ENCODE data around the gene CLEC14A.

Gene CLEC14A

GRCh38 chr14:38248321-38249028 is 7.4 kb downstream of the CLEC14A start:
- DNase-seq (ENCODE audit: low read depth in 3 of 3) = no peak

GRCh38 chr14:38243696-38244240 is 12.1 kb downstream of the CLEC14A start:
- DNase-seq (ENCODE audit: low read depth in 3 of 3) = no peak

DNA sequence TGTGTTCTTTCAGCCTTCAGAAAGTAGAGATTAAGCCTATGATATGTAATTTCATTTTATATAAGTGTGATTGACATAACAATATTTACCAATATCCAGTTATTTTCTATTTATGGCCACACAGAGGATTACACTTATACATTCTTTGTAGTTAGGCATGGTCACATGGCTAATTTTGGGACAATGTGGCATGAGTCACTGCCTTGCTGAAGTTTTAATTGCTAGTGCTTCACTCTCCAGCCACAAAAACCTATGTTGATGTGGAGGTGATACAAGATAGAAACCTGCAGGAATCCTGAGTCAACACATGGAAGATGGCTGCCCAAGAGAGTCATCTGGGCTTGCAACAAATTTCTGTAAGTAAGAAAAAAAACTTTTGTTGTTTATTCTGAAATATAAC is 17.0 kb downstream of the CLEC14A start:
- DNase-seq (ENCODE audit: low read depth in 3 of 3) = no peak

- DNase-seq (ENCODE audit: low read depth in 3 of 3) = no peak
Observed at GRCh38 chr14:38238332-38238731, 17.6 kb downstream of the CLEC14A start.

DNA sequence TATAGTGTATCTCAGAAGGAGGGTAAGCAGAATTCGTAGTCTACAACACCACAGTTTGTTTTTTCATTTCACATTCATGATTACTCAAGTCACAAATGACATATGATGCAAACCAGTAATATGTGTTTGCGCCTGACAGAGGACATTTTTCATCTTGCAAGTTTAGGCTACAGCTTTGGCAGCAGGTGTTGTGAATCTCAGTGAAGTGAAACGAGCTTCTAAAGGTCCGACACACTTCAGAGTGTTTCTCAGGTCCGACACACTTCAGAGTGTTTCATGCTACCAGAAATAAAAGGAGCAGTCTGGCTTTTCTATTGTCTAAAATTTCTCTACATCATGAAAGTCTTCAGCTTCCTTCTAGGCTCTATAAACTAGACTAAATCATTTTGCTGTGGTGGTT is 22.7 kb downstream of the CLEC14A start:
- DNase-seq (ENCODE audit: low read depth in 3 of 3) = no peak

- no peak for DNase-seq (ENCODE audit: low read depth in 3 of 3)
Observed at GRCh38 chr14:38226366-38226765, 29.5 kb downstream of the CLEC14A start.

- no peak for DNase-seq (ENCODE audit: low read depth in 3 of 3)
Observed at GRCh38 chr14:38225946-38226345, 29.9 kb downstream of the CLEC14A start.

- DNase-seq (ENCODE audit: low read depth in 3 of 3) = no peak
Observed at GRCh38 chr14:38224338-38224737, 31.6 kb downstream of the CLEC14A start.

GRCh38 chr14:38221077-38221476 is 34.8 kb downstream of the CLEC14A start:
- DNase-seq (ENCODE audit: low read depth in 3 of 3) = no peak

- DNase-seq (ENCODE audit: low read depth in 3 of 3) = no peak
Observed at GRCh38 chr14:38217553-38217952, 38.3 kb downstream of the CLEC14A start.

GRCh38 chr14:38213001-38213400 is 42.9 kb downstream of the CLEC14A start:
- no peak for DNase-seq (ENCODE audit: low read depth in 3 of 3)

GRCh38 chr14:38212111-38212510 is 43.8 kb downstream of the CLEC14A start:
- DNase-seq (ENCODE audit: low read depth in 3 of 3) = no peak

DNA sequence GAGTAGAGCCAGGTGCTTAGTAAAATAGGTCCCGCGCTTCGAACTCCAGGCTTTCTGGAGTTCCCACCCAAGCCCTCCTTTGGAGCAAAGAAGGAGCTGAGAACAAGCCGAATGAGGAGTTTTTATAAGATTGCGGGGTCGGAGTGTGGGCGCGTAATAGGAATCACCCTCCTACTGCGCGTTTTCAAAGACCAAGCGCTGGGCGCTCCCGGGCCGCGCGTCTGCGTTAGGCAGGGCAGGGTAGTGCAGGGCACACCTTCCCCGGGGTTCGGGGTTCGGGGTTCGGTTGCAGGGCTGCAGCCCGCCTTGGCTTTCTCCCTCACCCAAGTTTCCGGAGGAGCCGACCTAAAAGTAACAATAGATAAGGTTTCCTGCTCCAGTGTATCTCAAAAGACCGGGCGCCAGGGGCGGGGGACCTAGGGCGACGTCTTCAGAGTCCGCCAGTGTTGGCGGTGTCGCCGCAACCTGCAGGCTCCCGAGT is 44.6 kb downstream of the CLEC14A start:
- no peak for DNase-seq (ENCODE audit: low read depth in 3 of 3)

DNA sequence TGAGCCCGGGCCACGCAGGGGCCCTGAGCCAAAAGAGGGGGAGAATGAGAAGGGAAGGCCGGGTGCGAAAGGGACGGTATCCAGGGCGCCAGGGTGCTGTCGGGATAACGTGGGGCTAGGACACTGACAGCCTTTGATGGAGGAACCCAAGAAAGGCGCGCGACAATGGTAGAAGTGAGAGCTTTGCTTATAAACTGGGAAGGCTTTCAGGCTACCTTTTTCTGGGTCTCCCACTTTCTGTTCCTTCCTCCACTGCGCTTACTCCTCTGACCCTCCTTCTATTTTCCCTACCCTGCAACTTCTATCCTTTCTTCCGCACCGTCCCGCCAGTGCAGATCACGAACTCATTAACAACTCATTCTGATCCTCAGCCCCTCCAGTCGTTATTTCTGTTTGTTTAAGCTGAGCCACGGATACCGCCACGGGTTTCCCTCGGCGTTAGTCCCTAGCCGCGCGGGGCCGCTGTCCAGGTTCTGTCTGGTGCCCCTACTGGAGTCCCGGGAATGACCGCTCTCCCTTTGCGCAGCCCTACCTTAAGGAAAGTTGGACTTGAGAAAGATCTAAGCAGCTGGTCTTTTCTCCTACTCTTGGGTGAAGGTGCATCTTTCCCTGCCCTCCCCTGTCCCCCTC is 45.2 kb downstream of the CLEC14A start:
- DNase-seq (ENCODE audit: low read depth in 3 of 3) = no peak

- DNase-seq (ENCODE audit: low read depth in 3 of 3) = no peak
Observed at GRCh38 chr14:38209572-38210557, 46.0 kb downstream of the CLEC14A start.

DNA sequence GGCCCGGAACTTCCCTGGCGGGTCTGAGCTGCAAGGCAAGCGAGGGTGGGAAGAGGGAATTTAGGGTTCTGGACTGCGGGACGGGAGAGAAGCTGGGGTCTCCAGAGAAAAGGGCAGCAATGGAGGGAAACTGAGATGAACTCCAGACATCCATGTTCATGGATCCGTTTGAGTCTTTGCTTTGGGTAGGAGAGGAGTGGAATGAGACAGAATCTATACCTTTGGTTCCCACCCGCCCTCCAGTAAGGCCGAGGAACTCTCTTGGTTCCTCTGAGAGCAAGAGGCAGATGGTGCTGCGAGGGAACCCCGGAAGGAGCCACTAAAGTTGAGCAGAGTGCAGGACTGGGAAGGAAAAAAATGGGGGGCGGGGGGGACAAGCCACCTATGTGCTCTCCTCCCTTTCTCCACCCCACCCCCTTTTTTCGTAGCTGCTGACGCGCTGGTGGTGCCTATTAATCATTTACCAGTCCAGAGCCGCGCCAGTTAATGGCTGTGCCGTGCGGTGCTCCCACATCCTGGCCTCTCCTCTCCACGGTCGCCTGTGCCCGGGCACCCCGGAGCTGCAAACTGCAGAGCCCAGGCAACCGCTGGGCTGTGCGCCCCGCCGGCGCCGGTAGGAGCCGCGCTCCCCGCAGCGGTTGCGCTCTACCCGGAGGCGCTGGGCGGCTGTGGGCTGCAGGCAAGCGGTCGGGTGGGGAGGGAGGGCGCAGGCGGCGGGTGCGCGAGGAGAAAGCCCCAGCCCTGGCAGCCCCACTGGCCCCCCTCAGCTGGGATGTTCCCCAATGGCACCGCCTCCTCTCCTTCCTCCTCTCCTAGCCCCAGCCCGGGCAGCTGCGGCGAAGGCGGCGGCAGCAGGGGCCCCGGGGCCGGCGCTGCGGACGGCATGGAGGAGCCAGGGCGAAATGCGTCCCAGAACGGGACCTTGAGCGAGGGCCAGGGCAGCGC is 47.0 kb downstream of the CLEC14A start:
- no peak for DNase-seq (ENCODE audit: low read depth in 3 of 3)

GRCh38 chr14:38207736-38208617 is 47.9 kb downstream of the CLEC14A start, which contains the start of gene SSTR1:
SSTR1 (plus strand) TSS chr14:38207904; CDS start chr14:38209390, 1,486 bp downstream.
- no peak for DNase-seq (ENCODE audit: low read depth in 3 of 3)

DNA sequence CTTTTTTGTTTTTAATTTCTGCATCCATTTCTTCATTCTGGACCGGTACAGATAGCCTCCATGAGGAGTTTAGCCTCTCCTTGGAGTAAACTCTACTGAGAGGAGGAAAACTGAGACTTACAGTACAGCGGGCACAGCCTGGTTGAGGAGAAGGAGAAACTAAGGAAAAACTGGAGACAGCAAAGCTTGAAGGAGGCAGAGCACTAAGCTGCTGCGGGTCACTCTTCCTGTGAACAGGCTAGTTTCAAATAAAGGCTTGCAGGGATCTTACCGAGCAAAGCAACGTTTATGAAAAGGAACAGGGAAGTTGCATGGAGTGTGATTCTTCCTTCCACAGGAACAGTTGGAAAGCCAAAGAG is 48.5 kb downstream of the CLEC14A start:
- DNase-seq (ENCODE audit: low read depth in 3 of 3) = no peak

DNA sequence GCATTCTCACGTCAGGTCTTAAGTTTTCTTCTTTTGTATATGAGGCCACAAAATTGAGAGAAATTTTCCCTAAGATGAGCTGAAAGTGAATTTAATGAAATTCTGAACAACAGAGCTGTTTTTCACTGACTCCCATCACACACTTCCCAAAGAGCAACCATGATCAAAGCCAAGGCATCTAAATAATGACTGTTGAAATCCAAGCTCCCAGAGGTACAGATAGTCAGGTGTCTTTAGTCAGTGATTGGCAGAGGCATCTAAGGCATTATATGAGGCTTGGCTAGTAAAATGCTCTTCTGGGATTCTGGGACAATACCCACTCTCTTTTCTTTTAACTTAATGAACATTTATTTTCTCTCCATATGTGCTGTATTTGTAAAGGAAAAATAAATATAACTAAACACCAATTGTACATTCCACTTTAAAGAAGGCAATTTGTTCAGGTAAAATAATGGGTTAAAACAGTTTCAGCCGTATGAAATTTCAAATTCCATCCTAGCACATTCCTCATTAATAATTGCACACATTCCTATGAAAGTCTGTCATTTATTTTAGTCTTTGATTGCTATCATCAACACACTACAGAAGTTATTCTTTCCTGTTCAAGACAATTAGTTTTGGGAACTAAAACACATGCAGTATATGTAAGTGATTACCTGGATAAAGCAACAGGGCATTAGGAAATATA is 49.1 kb downstream of the CLEC14A start:
- DNase-seq (ENCODE audit: low read depth in 3 of 3) = no peak

All from stimulated activated CD4-positive, alpha-beta T cell treated with anti-CD3 and anti-CD28 coated beads, TNF-alpha, amount 100 ng/mL, for 48 hours (primary cell).